ENCODE data around the gene RIPOR3. TPM values are rescaled to one million over a fixed set of nuclear protein-coding genes. Genes with fewer than 3 reads are reported as not detected.

The RIPOR3 gene
- total and polyA plus RNA-seq, 4 donors: 5.6 to 90.3 (median 16.3) TPM

GRCh38 chr20:50587291-50587961 is 103.9 kb downstream of the RIPOR3 start:
- DNase-seq (ENCODE audit: low spot score): no peak
- H3K9ac ChIP-seq (ENCODE audit: low read depth in 1 of 2, low read length in 2 of 2): no peak overlapping the region
- no peak for TF ChIP-seq GABPA (IDR thresholded peaks at IDR 0.05 in 1 of 2, conservative IDR thresholded peaks at IDR 0.05 in 1 of 2)
- TF ChIP-seq JUND (IDR thresholded peaks at IDR 0.05): no peak
- no peak overlapping the region for H3K4me3 ChIP-seq (ENCODE audit: low read depth in 1 of 3, low read length in 3 of 3)
- H3K9me3 ChIP-seq (ENCODE audit: control insufficient read depth in 4 of 4, low read length in 3 of 4): no peaks in the 10 kb centered on the region
- WGBS: 89% methylated on average over 19 of the region's 19 CpGs
- no peaks in the 10 kb centered on the region for H3K27me3 ChIP-seq (ENCODE audit: control insufficient read depth in 4 of 4, insufficient read depth in 4 of 4, low read length in 3 of 4)
- H3K4me1 ChIP-seq (ENCODE audit: control insufficient read depth in 4 of 4, insufficient read depth in 4 of 4, low read length in 3 of 4): peaks cover 2 to 6% (median 5%) of the 10 kb centered on the region in 4 donors
- no peak overlapping the region for H3K27ac ChIP-seq (ENCODE audit: low read depth in 1 of 2, low read length in 2 of 2)
- peaks cover 0 to 29% (median 23%) of the 10 kb centered on the region in 4 donors for H3K36me3 ChIP-seq (ENCODE audit: control insufficient read depth in 4 of 4, insufficient read depth in 3 of 4, low read depth in 1 of 4, low read length in 3 of 4)

- TF ChIP-seq, protein P1, sequence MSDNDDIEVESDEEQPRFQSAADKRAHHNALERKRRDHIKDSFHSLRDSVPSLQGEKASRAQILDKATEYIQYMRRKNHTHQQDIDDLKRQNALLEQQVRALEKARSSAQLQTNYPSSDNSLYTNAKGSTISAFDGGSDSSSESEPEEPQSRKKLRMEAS (IDR thresholded peaks at IDR 0.05): no peak
- no peak for TF ChIP-seq FOXA2 (IDR thresholded peaks at IDR 0.05)
- 95% methylated on average over 13 of the region's 13 CpGs for WGBS
- no peak for DNase-seq (ENCODE audit: low spot score)
- Histone ChIP-seq H3K4me3 (ENCODE audit: low read depth in 1 of 3, low read length in 3 of 3) (no peak overlapping the region), H3K9me3 (ENCODE audit: control insufficient read depth in 4 of 4, low read length in 3 of 4) (no peaks in the 10 kb centered on the region), H3K27me3 (ENCODE audit: control insufficient read depth in 4 of 4, insufficient read depth in 4 of 4, low read length in 3 of 4) (no peaks in the 10 kb centered on the region), H3K27ac (ENCODE audit: low read depth in 1 of 2, low read length in 2 of 2) (no peak overlapping the region), H3K36me3 (ENCODE audit: control insufficient read depth in 4 of 4, insufficient read depth in 3 of 4, low read depth in 1 of 4, low read length in 3 of 4) (peaks cover 0 to 34% (median 26%) of the 10 kb centered on the region in 4 donors), H3K9ac (ENCODE audit: low read depth in 1 of 2, low read length in 2 of 2) (no peak overlapping the region), H3K4me1 (ENCODE audit: control insufficient read depth in 4 of 4, insufficient read depth in 4 of 4, low read length in 3 of 4) (peaks cover 0 to under 1% (median 0%) of the 10 kb centered on the region in 4 donors)
Measured at GRCh38 chr20:50586531-50587232, 104.7 kb downstream of the RIPOR3 start.

- 95% methylated on average over 9 of the region's 9 CpGs for WGBS
- DNase-seq (ENCODE audit: low spot score): no peak
Measured at GRCh38 chr20:50585678-50586077, 105.7 kb downstream of the RIPOR3 start.

More at GRCh38 chr20:50585678-50586077, 105.7 kb downstream of the RIPOR3 start:
- H3K9me3 ChIP-seq (ENCODE audit: control insufficient read depth in 4 of 4, low read length in 3 of 4): no peaks in the 10 kb centered on the region
- no peak overlapping the region for H3K27ac ChIP-seq (ENCODE audit: low read depth in 1 of 2, low read length in 2 of 2)
- TF ChIP-seq HNF4G (IDR thresholded peaks at IDR 0.05) (no peak), GABPA (IDR thresholded peaks at IDR 0.05 in 1 of 2, conservative IDR thresholded peaks at IDR 0.05 in 1 of 2) (no peak), FOXA1 (IDR thresholded peaks at IDR 0.05) (no peak), RXRA (IDR thresholded peaks at IDR 0.05) (no peak), NR2F2 (IDR thresholded peaks at IDR 0.05) (no peak), FOXA2 (IDR thresholded peaks at IDR 0.05) (no peak), JUND (IDR thresholded peaks at IDR 0.05) (no peak), SP1 (IDR thresholded peaks at IDR 0.05) (no peak), CTCF (IDR thresholded peaks at IDR 0.05; ENCODE audit: low read depth, low read length, missing input control) (no peak)
- H3K4me1 ChIP-seq (ENCODE audit: control insufficient read depth in 4 of 4, insufficient read depth in 4 of 4, low read length in 3 of 4): no peaks in the 10 kb centered on the region
- H3K4me3 ChIP-seq (ENCODE audit: low read depth in 1 of 3, low read length in 3 of 3): no peak overlapping the region
- H3K36me3 ChIP-seq (ENCODE audit: control insufficient read depth in 4 of 4, insufficient read depth in 3 of 4, low read depth in 1 of 4, low read length in 3 of 4): peaks cover 2 to 44% (median 34%) of the 10 kb centered on the region in 4 donors
- no peaks in the 10 kb centered on the region for H3K27me3 ChIP-seq (ENCODE audit: control insufficient read depth in 4 of 4, insufficient read depth in 4 of 4, low read length in 3 of 4)
- H3K9ac ChIP-seq (ENCODE audit: low read depth in 1 of 2, low read length in 2 of 2): no peak overlapping the region

Measured in liver (tissue), 9 donors.